B cell (primary cell): ENCODE measurements around the gene TIMP2. TPM values are rescaled to one million over a fixed set of nuclear protein-coding genes. Genes with fewer than 3 reads are reported as not detected.

ENCODE experiments used
- ATAC-seq: fragments of 200-7000 bp; cut with Tn5 transposase; one replicate; pipeline ENCODE4 v1.10.0; 2021; ENCODE audit warnings: low read depth, mild to moderate bottlenecking, moderate number of reproducible peaks, moderate library complexity
- CTCF ChIA-PET: fragments of 350-600 bp; sonication (Branson Sonifier 250); formaldehyde crosslinking; loops from one replicate; lab custom pipeline; 2021; ENCODE audit warnings: antibody characterized with exemption, inconsistent platforms; lab: Charles Lee
- POLR2A ChIA-PET: fragments of 350-600 bp; sonication (Branson Sonifier 250); formaldehyde crosslinking; loops from one replicate; lab custom pipeline; 2021; ENCODE audit warnings: antibody characterized with exemption; lab: Charles Lee
- DNase-seq: peaks from one replicate; pipeline ENCODE4 v3.0.0; 2013
- H2AFZ ChIP-seq: 2 replicates; pipeline ENCODE4 v1.6.1; 2012; ENCODE audit warnings: mild to moderate bottlenecking, low read depth, low read length; ENCODE audit not compliant: insufficient read depth, poor library complexity, severe bottlenecking
- H3K27ac ChIP-seq, 2 donors: 1 replicate in 1 of 2; 2 replicates in 1 of 2; pipeline ENCODE4 v1.5.1; 2012 to 2013; ENCODE audit warnings: low read length in 2 of 2, mild to moderate bottlenecking in 2 of 2, moderate library complexity in 1 of 2
- H3K27me3 ChIP-seq, 4 experiments: fragments of 200-600 bp in 1 of 4; sonication (generic) in 1 of 4; replicated peaks in 1 of 4; 1 replicate in 2 of 4; 2 replicates in 2 of 4; pipeline versions ENCODE4 v1.6.1 to v1.7.0; 2013 to 2016; ENCODE audit warnings: low read length in 3 of 4, mild to moderate bottlenecking in 2 of 4, mixed read lengths in 1 of 4, moderate library complexity in 1 of 4; ENCODE audit not compliant: insufficient read depth in 4 of 4, control insufficient read depth in 3 of 4; ENCODE audit errors: control extremely low read depth in 1 of 4
- H3K36me3 ChIP-seq, 2 experiments: replicated peaks in 1 of 2; 1 replicate in 1 of 2; 2 replicates in 1 of 2; pipeline versions ENCODE4 v1.6.1 to v1.7.1; 2013; ENCODE audit warnings: low read length in 1 of 2; ENCODE audit not compliant: insufficient read depth in 2 of 2, control insufficient read depth in 1 of 2; ENCODE audit errors: control extremely low read depth in 1 of 2, extremely low read depth in 1 of 2
- H3K4me1 ChIP-seq, 2 donors: fragments of 200-600 bp in 1 of 2; sonication (generic) in 1 of 2; 1 replicate in 1 of 2; 2 replicates in 1 of 2; pipeline versions ENCODE4 v1.5.1 to v1.6.1; 2013 to 2017; ENCODE audit warnings: low read length in 2 of 2; ENCODE audit not compliant: control insufficient read depth in 2 of 2, insufficient read depth in 2 of 2
- H3K4me2 ChIP-seq: replicated peaks from 2 replicates; pipeline ENCODE3; 2012; ENCODE audit warnings: mild to moderate bottlenecking, low read depth, low read length; ENCODE audit not compliant: poor library complexity, severe bottlenecking
- H3K4me3 ChIP-seq, 5 experiments: fragments of 200-600 bp in 1 of 5; sonication (generic) in 1 of 5; 1 replicate in 3 of 5; 2 replicates in 2 of 5; pipeline versions ENCODE4 v1.5.1 to v1.7.0; 2011 to 2016; ENCODE audit warnings: low read length in 4 of 5, mild to moderate bottlenecking in 4 of 5, low read depth in 2 of 5, control low read depth in 1 of 5, moderate library complexity in 1 of 5; ENCODE audit not compliant: insufficient read depth in 1 of 5; ENCODE audit errors: control extremely low read depth in 1 of 5, extremely low read depth in 1 of 5
- H3K79me2 ChIP-seq: fragments of 200-600 bp; sonication (generic); one replicate; pipeline ENCODE4 v1.6.0; 2016; ENCODE audit warnings: low read length; ENCODE audit not compliant: control insufficient read depth, insufficient read depth
- H3K9ac ChIP-seq: fragments of 200-600 bp; sonication (generic); 2 replicates; pipeline ENCODE4 v1.6.1; 2017; ENCODE audit warnings: mild to moderate bottlenecking, low read length, moderate library complexity
- H3K9me3 ChIP-seq, 3 donors: one replicate each; pipeline versions ENCODE4 v1.6.1 to v1.7.1; 2013; ENCODE audit warnings: low read length in 2 of 3; ENCODE audit not compliant: control insufficient read depth in 2 of 3, insufficient read depth in 1 of 3; ENCODE audit errors: control extremely low read depth in 1 of 3
- H4K20me1 ChIP-seq: 2 replicates; pipeline ENCODE4 v1.6.0; 2012; ENCODE audit warnings: mild to moderate bottlenecking, low read length; ENCODE audit not compliant: insufficient read depth, control insufficient read depth, poor library complexity, severe bottlenecking
- H3K27ac Mint-ChIP-seq: one replicate; pipeline ENCODE4 v1.8.0; 2021; ENCODE audit warnings: mixed read lengths
- H3K27me3 Mint-ChIP-seq: one replicate; pipeline ENCODE4 v1.8.0; 2021; ENCODE audit warnings: mixed read lengths
- H3K4me1 Mint-ChIP-seq: one replicate; pipeline ENCODE4 v1.8.0; 2021; ENCODE audit warnings: mixed read lengths
- H3K4me3 Mint-ChIP-seq: one replicate; pipeline ENCODE4 v1.8.0; 2021; ENCODE audit warnings: mixed read lengths
- H3K9me3 Mint-ChIP-seq: one replicate; pipeline ENCODE4 v1.8.0; 2022; ENCODE audit warnings: mixed read lengths; ENCODE audit not compliant: insufficient read depth
- EZH2 ChIP-seq: IDR thresholded peaks from 2 replicates; pipeline ENCODE4 v1.6.1; 2012; ENCODE audit warnings: borderline replicate concordance, low read depth, mild to moderate bottlenecking, moderate library complexity, low read length; ENCODE audit not compliant: insufficient read depth, poor library complexity, severe bottlenecking
- WGBS: methylation state at CpG from one replicate; pipeline ENCODE4 v1.1.5; 2013; ENCODE audit warnings: missing lambda C conversion rate; ENCODE audit not compliant: insufficient coverage; 5-methylcytosine and 5-hydroxymethylcytosine counted together
- intact Hi-C: fragments of 100-400 bp; cut with micrococcal nuclease; formaldehyde crosslinking; loops from one replicate; pipeline ENCODE4 v1.10.0; 2022
- polyA plus RNA-seq: library from polyadenylated mRNA; depleted of rRNA; stranded (reverse); fragments of >200 nt; gene quantifications from 2 replicates; pipeline ENCODE4 v1.2.3, GENCODE V29; 2012
- total RNA-seq, 2 donors: library from RNA; stranded (reverse); fragments of 120-200 nt in 1 of 2; gene quantifications; 1 replicate in 1 of 2; 2 replicates in 1 of 2; pipeline versions ENCODE4 v1.2.3 to v1.2.4, GENCODE V29; 2013 to 2022
- TF ChIP-seq, protein P1 (sequence below): fragments of 200-600 bp; IDR thresholded peaks from one replicate; pipeline ENCODE4 v1.8.0; 2022; ENCODE audit warnings: antibody characterized with exemption, mild to moderate bottlenecking

Gene TIMP2
- total and polyA plus RNA-seq, 2 donors (not counting 1 experiment from before 2014, with no cell fraction given) = 4.8 to 10.0 TPM

GRCh38 chr17:78826836-78827509 lies 98.2 kb downstream of the TIMP2 start:
- H3K27me3 Mint-ChIP-seq = no peaks in the 10 kb centered on the region
- peaks cover 57% of the 10 kb centered on the region for H3K79me2 ChIP-seq
- peaks cover 7% of the 10 kb centered on the region for H3K4me1 Mint-ChIP-seq
- POLR2A ChIA-PET = no interaction called here
- 82% methylated on average over 21 of the region's 21 CpGs for WGBS
- intact Hi-C loops = loop anchor here (5.0 kb wide), 1 partner anchor 40 kb away; no protein-coding TSS in a partner anchor
- H3K27ac Mint-ChIP-seq = no peak overlapping the region
- H3K9me3 ChIP-seq = no peaks in the 10 kb centered on the region
- no peaks in the 10 kb centered on the region for H3K27me3 ChIP-seq
- TF ChIP-seq, protein P1, sequence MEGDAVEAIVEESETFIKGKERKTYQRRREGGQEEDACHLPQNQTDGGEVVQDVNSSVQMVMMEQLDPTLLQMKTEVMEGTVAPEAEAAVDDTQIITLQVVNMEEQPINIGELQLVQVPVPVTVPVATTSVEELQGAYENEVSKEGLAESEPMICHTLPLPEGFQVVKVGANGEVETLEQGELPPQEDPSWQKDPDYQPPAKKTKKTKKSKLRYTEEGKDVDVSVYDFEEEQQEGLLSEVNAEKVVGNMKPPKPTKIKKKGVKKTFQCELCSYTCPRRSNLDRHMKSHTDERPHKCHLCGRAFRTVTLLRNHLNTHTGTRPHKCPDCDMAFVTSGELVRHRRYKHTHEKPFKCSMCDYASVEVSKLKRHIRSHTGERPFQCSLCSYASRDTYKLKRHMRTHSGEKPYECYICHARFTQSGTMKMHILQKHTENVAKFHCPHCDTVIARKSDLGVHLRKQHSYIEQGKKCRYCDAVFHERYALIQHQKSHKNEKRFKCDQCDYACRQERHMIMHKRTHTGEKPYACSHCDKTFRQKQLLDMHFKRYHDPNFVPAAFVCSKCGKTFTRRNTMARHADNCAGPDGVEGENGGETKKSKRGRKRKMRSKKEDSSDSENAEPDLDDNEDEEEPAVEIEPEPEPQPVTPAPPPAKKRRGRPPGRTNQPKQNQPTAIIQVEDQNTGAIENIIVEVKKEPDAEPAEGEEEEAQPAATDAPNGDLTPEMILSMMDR = no peak
- no peak for TF ChIP-seq EZH2
- DNase-seq (no peak), ATAC-seq (no peak)
- no peak overlapping the region for H3K4me3 Mint-ChIP-seq
- H3K9ac ChIP-seq = no peak overlapping the region
- no peak overlapping the region for H2AFZ ChIP-seq
- peaks cover 2 to 88% of the 10 kb centered on the region in 2 experiments for H3K36me3 ChIP-seq
- H3K27ac ChIP-seq = no peak overlapping the region
- H3K9me3 Mint-ChIP-seq = no peaks in the 10 kb centered on the region
- no peak overlapping the region for H3K4me3 ChIP-seq
- peaks cover 51% of the 10 kb centered on the region for H4K20me1 ChIP-seq
- H3K4me2 ChIP-seq = no peak overlapping the region
- CTCF ChIA-PET = no interaction called here
- no peaks in the 10 kb centered on the region for H3K4me1 ChIP-seq

DNA sequence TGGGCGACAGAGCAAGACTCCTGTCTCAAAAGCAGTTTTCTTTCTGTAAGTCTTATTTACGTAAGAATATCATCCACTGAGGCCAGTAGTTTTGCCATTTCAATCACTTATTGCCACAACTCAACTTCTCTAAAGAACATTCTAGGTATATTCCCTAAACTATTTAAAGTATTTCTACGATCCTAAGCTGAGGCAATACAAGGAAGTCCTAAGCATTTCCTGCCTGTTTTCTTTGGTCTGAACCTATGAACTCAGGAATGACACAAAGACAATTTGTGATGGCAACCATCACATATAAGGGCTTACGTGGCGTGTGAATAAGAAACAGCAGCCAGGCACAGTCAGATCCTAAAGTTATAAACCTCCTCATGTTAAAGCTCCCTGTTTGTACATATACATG lies 98.8 kb downstream of the TIMP2 start:
- no peak overlapping the region for H3K27ac Mint-ChIP-seq
- Histone ChIP-seq H3K27me3 (no peaks in the 10 kb centered on the region), H4K20me1 (peaks cover 47% of the 10 kb centered on the region), H2AFZ (no peak overlapping the region), H3K4me3 (no peak overlapping the region), H3K4me2 (no peak overlapping the region), H3K36me3 (peaks cover 2 to 88% of the 10 kb centered on the region in 2 experiments), H3K9me3 (no peaks in the 10 kb centered on the region), H3K27ac (no peak overlapping the region), H3K4me1 (no peaks in the 10 kb centered on the region), H3K9ac (no peak overlapping the region), H3K79me2 (peaks cover 52% of the 10 kb centered on the region)
- ChIA-PET CTCF (no interaction called here), POLR2A (no interaction called here)
- H3K4me1 Mint-ChIP-seq = peaks cover 7% of the 10 kb centered on the region
- H3K9me3 Mint-ChIP-seq = no peaks in the 10 kb centered on the region
- intact Hi-C loops = loop anchor here (5.0 kb wide), 1 partner anchor 39 kb away; no protein-coding TSS in a partner anchor
- DNase-seq (no peak), ATAC-seq (no peak)
- no peak overlapping the region for H3K4me3 Mint-ChIP-seq
- H3K27me3 Mint-ChIP-seq = no peaks in the 10 kb centered on the region
- WGBS = 95% methylated on average over 3 of the region's 5 CpGs
- TF ChIP-seq, protein P1 = no peak
- TF ChIP-seq EZH2 = no peak
